Stomach (tissue), 4 donors: Measurements from ENCODE around the gene DCAF6.

Experiments
- CTCF ChIP-seq, 7 experiments: fragments of 450-650 bp in 4 of 7; fragments of 200-600 bp in 3 of 7; sonication (generic) in 3 of 7; IDR thresholded peaks; one replicate each; pipeline ENCODE4 v1.5.1; 2016 to 2019; ENCODE audit warnings: antibody characterized with exemption in 7 of 7, control low read depth in 2 of 7, mild to moderate bottlenecking in 1 of 7
- EP300 ChIP-seq: sonication (generic); formaldehyde crosslinking; IDR thresholded peaks from one replicate; pipeline ENCODE4 v1.6.1; 2017; ENCODE audit warnings: antibody characterized with exemption
- POLR2A ChIP-seq, 4 donors: fragments of 450-650 bp; IDR thresholded peaks; one replicate each; pipeline ENCODE4 v1.6.1; 2016; ENCODE audit warnings: antibody characterized with exemption in 4 of 4, control low read depth in 2 of 4, mild to moderate bottlenecking in 1 of 4, moderate library complexity in 1 of 4
- POLR2AphosphoS5 ChIP-seq, 3 donors: sonication (generic); formaldehyde crosslinking; IDR thresholded peaks; one replicate each; pipeline ENCODE4 v1.6.1; 2016; ENCODE audit warnings: antibody characterized with exemption in 3 of 3

GRCh38 chr1:167913895-167914496 lies 22.5 kb upstream of the DCAF6 start, which contains the start of gene ADCY10:
- no peak for TF ChIP-seq CTCF (IDR thresholded peaks at IDR 0.05)
- TF ChIP-seq POLR2A (IDR thresholded peaks at IDR 0.05), result no peak
- TF ChIP-seq POLR2AphosphoS5 (IDR thresholded peaks at IDR 0.05), result no peak
- no peak for TF ChIP-seq EP300
